ENCODE measurements around the gene OGFOD3. TPM values are rescaled to one million over a fixed set of nuclear protein-coding genes. Genes with fewer than 3 reads are reported as not detected.

Gene OGFOD3
- total and polyA plus RNA-seq, 9 of the 15 experiments (the other 6 are each of a cell fraction or from before 2014, with no cell fraction given), result 0.69 to 44.7 (median 18.9) TPM

- TF ChIP-seq USF2 (CRISPR knock-in tag; IDR thresholded peaks at IDR 0.05) (no peak), RUNX1 (IDR thresholded peaks at IDR 0.05; ENCODE audit: low read depth) (no peak), ZNF146 (CRISPR knock-in tag; IDR thresholded peaks at IDR 0.05; ENCODE audit: unreplicated experiment) (no peak), THRB (CRISPR knock-in tag; conservative IDR thresholded peaks at IDR 0.05) (no peak), TAF7 (tag; IDR thresholded peaks at IDR 0.05) (no peak), HEY1 (CRISPR knock-in tag; IDR thresholded peaks at IDR 0.05; ENCODE audit: borderline replicate concordance) (no peak), ZKSCAN3 (CRISPR knock-in tag; IDR thresholded peaks at IDR 0.05) (no peak), ZKSCAN8 (CRISPR knock-in tag; IDR thresholded peaks at IDR 0.05) (no peak), ZNF436 (CRISPR knock-in tag; IDR thresholded peaks at IDR 0.05) (no peak), JUNB (CRISPR knock-in tag; conservative IDR thresholded peaks at IDR 0.05) (no peak), CBX5 (IDR thresholded peaks at IDR 0.05; ENCODE audit: borderline replicate concordance, low read depth) (no peak), CHD7 (IDR thresholded peaks at IDR 0.05; ENCODE audit: low read depth, low read length) (no peak), ZNF24 (IDR thresholded peaks at IDR 0.05) (peak; percentile 19; the same call in 1 of the 2 replicates)
Measured at GRCh38 chr17:82418001-82418986, at the start of gene OGFOD3, which contains the start of gene HEXD (continued).
